Activated naive CD4-positive, alpha-beta T cell treated with anti-CD3 and anti-CD28 coated beads for 36 hours (primary cell): ENCODE results near the gene MDH1. TPM values are rescaled to one million over a fixed set of nuclear protein-coding genes. Genes with fewer than 3 reads are reported as not detected.
"Not testable (repeated sequence)": the region's sequence is repeated elsewhere in the genome, so short reads cannot be mapped to it uniquely, and the experiment has no call there.

Experiments used
- CTCF ChIA-PET: fragments of 350-600 bp; sonication (Branson Sonifier 250); formaldehyde crosslinking; loops from one replicate; lab custom pipeline; 2021; ENCODE audit warnings: antibody characterized with exemption; lab: Charles Lee
- DNase-seq: peaks from one replicate; pipeline ENCODE4 v3.0.0-alpha.2; 2020
- H3K27ac Mint-ChIP-seq: one replicate; pipeline ENCODE4 v1.8.0; 2021; ENCODE audit warnings: mild to moderate bottlenecking, mixed read lengths
- H3K27me3 Mint-ChIP-seq: one replicate; pipeline ENCODE4 v1.8.0; 2021; ENCODE audit warnings: low read depth, mixed read lengths
- H3K36me3 Mint-ChIP-seq: one replicate; pipeline ENCODE4 v1.8.0; 2021; ENCODE audit warnings: low read depth, mixed read lengths
- H3K4me1 Mint-ChIP-seq: one replicate; pipeline ENCODE4 v1.8.0; 2021; ENCODE audit warnings: low read depth, mixed read lengths
- H3K4me3 Mint-ChIP-seq: one replicate; pipeline ENCODE4 v1.8.0; 2021; ENCODE audit warnings: mild to moderate bottlenecking, moderate library complexity, mixed read lengths
- H3K9me3 Mint-ChIP-seq: one replicate; pipeline ENCODE4 v1.8.0; 2021; ENCODE audit warnings: mixed read lengths
- intact Hi-C: fragments of 100-400 bp; cut with micrococcal nuclease; formaldehyde crosslinking; loops from one replicate; pipeline ENCODE4 v1.15.1; 2023
- total RNA-seq, 2 experiments: library from RNA; stranded (reverse); gene quantifications; one replicate each; pipeline ENCODE4 v1.2.3, GENCODE V29; 2021

MDH1 gene
- total RNA-seq, 2 experiments from 2014 or later, result 269 to 275 TPM

DNA sequence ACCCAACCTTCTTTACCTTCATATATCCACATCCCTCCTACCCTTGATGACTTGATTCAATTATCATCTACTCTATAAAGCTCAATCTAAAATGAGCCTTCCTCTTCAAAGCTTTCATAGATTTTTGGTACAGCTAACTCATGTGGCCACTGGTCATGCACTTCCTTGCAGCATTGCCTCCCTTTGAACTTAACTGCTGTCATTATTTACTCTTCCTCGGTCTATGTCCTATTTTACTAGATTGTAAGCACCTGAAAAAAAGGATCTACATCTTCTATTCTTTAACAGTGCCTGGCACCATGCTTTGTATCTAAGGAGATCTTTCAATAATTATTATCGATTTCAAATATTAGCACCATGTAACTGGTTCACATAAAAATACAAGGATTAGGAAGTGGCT lies 30.6 kb downstream of the MDH1 start:
- Mint-ChIP-seq H3K27me3 (peaks cover 7% of the 10 kb centered on the region), H3K4me3 (no peak overlapping the region), H3K9me3 (no peaks in the 10 kb centered on the region), H3K36me3 (no peaks in the 10 kb centered on the region), H3K4me1 (no peaks in the 10 kb centered on the region), H3K27ac (no peak overlapping the region)
- DNase-seq, result no peak
- intact Hi-C loops, result no loop called here
- CTCF ChIA-PET, result no interaction called here

DNA sequence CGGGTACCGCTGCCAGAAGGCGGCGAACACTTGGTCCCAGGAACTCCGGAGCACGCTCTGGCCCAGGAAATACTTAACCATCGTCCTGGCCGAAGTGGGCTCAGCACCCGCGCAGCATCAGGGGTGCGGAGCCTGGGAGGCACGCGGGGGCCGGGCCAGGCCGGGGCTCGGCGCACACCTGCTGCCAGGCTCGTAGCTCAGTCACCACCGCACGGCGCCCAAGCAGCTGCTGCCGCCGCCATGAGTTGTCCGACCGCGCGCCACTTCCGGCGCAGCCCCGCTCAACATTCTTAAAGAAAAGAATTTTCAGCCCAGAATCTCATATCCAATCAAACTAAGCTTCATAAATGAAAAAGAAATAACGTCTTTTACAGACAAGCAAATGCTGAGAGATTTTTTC lies 34.0 kb downstream of the MDH1 start:
- H3K4me3 Mint-ChIP-seq, result no peak overlapping the region
- CTCF ChIA-PET, result no interaction called here

DNA sequence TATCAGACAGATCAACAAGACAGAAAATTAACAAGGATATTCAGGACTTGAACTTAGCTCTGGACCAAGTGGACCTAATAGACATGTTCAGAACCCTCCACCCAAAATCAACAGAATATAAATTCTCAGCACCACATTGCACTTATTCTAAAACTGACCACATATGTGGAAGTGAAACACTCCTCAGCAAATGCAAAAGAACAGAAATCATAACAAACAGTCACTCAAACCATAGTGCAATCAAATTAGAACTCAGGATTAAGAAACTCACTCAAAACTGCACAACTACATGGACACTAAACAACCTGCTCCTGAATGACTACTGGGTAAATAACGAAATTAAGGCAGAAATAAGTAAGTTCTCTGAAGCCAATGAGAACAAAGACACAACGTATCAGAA lies 35.0 kb downstream of the MDH1 start:
- H3K27ac Mint-ChIP-seq, DNase-seq, H3K9me3 Mint-ChIP-seq, intact Hi-C loops, H3K36me3 Mint-ChIP-seq, H3K4me1 Mint-ChIP-seq, H3K4me3 Mint-ChIP-seq: not testable (repeated sequence)
- H3K27me3 Mint-ChIP-seq, result peaks cover 10% of the 10 kb centered on the region
- CTCF ChIA-PET, result interaction anchor here (0.6 kb wide), 1 partner anchor 199 kb away, joined by 3 read pairs; no protein-coding TSS in a partner anchor

More for the DNA sequence above, 34.0 kb downstream of the MDH1 start:
- no peak for DNase-seq
- intact Hi-C loops, result no loop called here
- no peaks in the 10 kb centered on the region for H3K4me1 Mint-ChIP-seq
- H3K27me3 Mint-ChIP-seq, result peaks cover 10% of the 10 kb centered on the region
- no peaks in the 10 kb centered on the region for H3K36me3 Mint-ChIP-seq
- H3K27ac Mint-ChIP-seq, result no peak overlapping the region
- H3K9me3 Mint-ChIP-seq, result no peaks in the 10 kb centered on the region

DNA sequence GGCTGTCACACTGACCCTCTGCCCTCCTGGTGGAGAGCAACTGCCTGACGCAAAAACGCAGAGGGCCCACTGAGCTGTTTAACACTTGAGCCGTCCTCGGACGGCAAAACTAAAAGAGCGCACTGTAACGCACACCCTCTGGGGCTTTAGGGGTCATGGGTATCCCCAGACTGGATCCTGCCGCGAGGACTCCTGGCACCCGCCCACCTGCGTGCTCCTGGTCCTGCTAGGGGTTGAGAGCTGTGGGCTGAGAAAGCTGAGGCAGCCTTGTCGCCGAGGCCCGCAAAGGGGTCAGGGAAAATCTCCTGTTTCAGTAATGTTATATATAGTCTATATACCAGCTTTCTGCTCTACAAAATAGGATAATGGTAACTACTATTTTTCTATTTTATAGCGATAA lies 39.1 kb downstream of the MDH1 start:
- Mint-ChIP-seq H3K36me3 (no peaks in the 10 kb centered on the region), H3K27ac (no peak overlapping the region), H3K9me3 (peaks cover 13% of the 10 kb centered on the region), H3K27me3 (peaks cover 3% of the 10 kb centered on the region), H3K4me1 (no peaks in the 10 kb centered on the region), H3K4me3 (no peak overlapping the region)
- CTCF ChIA-PET, result interaction anchor here (0.6 kb wide), 1 partner anchor 274 kb away, joined by 3 read pairs; no protein-coding TSS in a partner anchor
- DNase-seq, result no peak
- intact Hi-C loops, result no loop called here

DNA sequence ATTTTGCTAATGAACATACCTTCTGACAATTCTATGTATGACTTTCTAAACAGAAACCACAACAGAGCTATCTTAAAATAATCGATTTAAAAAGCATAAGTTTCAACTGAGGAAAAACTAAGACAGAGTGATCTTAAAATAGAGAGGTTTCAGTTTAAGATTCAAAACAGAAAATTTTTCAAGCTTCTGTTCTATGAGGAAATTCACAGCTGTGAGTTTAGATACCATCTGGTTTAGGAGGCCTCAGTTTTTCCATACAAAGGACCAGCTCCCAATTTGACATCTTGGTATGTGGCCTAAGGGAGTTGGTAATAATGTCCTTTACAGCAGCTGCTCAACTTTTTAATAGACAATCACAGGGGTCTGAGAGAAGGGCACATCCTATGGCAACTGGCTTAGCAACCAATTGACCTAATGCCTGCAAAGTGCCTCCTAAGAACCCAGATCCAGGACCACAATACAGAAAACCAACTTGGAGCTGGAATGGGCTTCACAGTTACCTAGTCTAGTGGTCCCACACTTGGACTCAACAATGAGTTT lies 39.7 kb downstream of the MDH1 start:
- CTCF ChIA-PET, result interaction anchor here (0.6 kb wide), 1 partner anchor 273 kb away, joined by 3 read pairs; no protein-coding TSS in a partner anchor
- Mint-ChIP-seq H3K27ac (no peak overlapping the region), H3K36me3 (no peaks in the 10 kb centered on the region), H3K4me1 (no peaks in the 10 kb centered on the region), H3K9me3 (peaks cover 15% of the 10 kb centered on the region), H3K27me3 (peaks cover 3% of the 10 kb centered on the region), H3K4me3 (no peak overlapping the region)
- DNase-seq, result no peak
- intact Hi-C loops, result no loop called here

DNA sequence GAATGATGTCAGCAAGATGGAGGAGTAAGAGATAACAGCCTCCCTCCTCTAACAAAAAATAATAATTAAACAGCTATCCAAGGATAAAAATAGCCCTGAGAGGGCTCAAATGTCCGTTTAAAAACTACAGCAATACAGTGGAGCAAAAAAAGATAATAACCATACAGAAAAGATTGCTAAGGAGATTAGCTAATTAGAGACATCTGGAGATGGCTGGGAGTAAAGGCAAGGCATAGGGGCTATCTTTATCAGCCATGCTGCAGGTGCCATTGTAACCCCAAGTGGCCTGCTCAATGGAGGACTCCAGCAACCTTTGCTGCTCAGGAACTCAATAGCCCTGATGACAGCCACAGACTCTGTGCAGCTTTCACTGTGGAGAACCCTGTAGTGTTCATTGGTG lies 42.7 kb downstream of the MDH1 start:
- peaks cover 2% of the 10 kb centered on the region for H3K27me3 Mint-ChIP-seq
- no peaks in the 10 kb centered on the region for H3K36me3 Mint-ChIP-seq
- no peak overlapping the region for H3K4me3 Mint-ChIP-seq
- no peak overlapping the region for H3K27ac Mint-ChIP-seq
- no peaks in the 10 kb centered on the region for H3K4me1 Mint-ChIP-seq
- CTCF ChIA-PET, result interaction anchor here (0.7 kb wide), 1 partner anchor 13 kb away, joined by 3 read pairs; no protein-coding TSS in a partner anchor
- intact Hi-C loops, result no loop called here
- no peak for DNase-seq
- H3K9me3 Mint-ChIP-seq, result peaks cover 22% of the 10 kb centered on the region

DNA sequence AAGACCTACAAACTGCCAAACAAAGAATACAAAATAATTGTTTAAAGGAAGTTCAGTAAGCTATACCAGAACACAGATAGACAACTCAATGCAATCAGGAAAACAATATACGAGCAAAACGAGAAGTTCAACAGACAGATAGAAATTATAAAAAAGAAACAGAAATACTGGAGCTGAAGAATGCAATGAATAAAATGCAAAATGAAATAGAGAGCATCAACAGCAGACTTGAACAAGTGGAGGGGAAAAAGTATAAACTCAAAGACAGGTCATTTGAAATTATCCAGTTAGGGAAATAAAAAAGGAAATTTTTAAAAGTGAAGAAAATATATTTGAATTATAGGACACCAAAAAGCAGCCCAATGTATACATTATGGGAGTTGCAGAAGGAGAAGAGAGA lies 43.6 kb downstream of the MDH1 start:
- H3K27ac Mint-ChIP-seq, result no peak overlapping the region

DNA sequence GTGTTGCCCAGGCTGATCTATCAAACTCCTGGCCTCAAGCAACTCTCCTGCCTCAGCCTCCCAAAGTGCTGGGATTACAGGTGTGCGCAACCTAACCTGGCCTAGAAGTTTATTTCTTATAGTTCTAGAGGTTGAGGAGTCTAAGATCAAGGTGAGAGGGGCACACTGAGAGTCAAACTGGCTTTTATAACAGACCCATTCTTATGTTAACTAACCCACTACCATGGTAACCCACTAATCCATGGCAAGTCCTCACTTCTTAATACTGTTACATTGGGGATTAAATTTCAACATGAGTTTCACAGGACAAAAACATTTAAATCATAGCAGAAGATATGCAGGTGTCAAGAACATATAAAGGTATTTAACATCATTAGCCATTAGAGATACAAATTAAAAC lies 50.6 kb downstream of the MDH1 start:
- DNase-seq, result no peak
- CTCF ChIA-PET, result no interaction called here
- intact Hi-C loops, result no loop called here
- Mint-ChIP-seq H3K4me1 (no peaks in the 10 kb centered on the region), H3K4me3 (no peak overlapping the region), H3K9me3 (peaks cover 5% of the 10 kb centered on the region), H3K27ac (no peak overlapping the region), H3K27me3 (peaks cover 4% of the 10 kb centered on the region), H3K36me3 (no peaks in the 10 kb centered on the region)

More for the DNA sequence above, 43.6 kb downstream of the MDH1 start:
- no peaks in the 10 kb centered on the region for H3K4me1 Mint-ChIP-seq
- intact Hi-C loops, result no loop called here
- peaks cover 2% of the 10 kb centered on the region for H3K27me3 Mint-ChIP-seq
- DNase-seq, result no peak
- CTCF ChIA-PET, result no interaction called here
- peaks cover 22% of the 10 kb centered on the region for H3K9me3 Mint-ChIP-seq
- H3K36me3 Mint-ChIP-seq, result no peaks in the 10 kb centered on the region
- no peak overlapping the region for H3K4me3 Mint-ChIP-seq

DNA sequence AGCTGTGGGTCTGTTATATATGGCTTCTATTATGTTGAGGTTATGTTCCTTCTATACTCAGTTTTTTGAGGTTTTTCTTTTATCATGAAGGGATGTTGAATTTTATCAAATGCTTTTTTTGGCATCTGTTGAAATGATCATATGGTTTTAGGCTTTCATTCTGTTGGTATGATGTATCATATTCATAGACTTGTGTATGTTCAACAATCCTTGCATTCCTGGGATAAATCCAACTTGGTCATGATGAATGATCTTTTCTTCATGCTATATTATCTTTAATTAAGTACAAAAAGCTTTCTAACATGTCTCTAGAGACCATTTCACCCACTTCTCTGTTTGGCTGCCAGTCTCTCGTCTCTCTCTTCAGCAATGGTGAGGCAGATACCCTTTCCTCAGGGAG lies 54.2 kb downstream of the MDH1 start:
- H3K27ac Mint-ChIP-seq, result no peak overlapping the region
- intact Hi-C loops, result no loop called here
- H3K9me3 Mint-ChIP-seq, result no peaks in the 10 kb centered on the region
- DNase-seq, result no peak
- no peak overlapping the region for H3K4me3 Mint-ChIP-seq
- peaks cover 8% of the 10 kb centered on the region for H3K27me3 Mint-ChIP-seq
- CTCF ChIA-PET, result no interaction called here
- no peaks in the 10 kb centered on the region for H3K36me3 Mint-ChIP-seq
- no peaks in the 10 kb centered on the region for H3K4me1 Mint-ChIP-seq

DNA sequence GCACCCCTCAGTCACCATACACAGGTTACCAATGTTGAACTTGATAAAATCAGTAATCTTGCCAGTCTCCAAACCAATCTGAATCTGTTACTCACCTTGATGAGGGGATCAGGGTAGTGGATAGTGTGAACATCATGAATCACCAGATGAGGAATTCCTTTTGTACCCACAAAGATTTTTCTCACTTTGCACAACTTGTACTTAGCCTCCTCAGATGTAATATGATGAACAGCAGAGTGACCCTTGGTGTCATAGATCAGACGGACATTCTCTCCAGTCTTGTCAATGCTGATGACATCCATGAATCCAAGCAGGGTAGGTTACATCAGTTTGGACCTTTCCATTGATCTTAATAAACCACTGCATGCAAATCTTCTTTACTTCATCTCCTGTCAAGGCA lies 54.7 kb downstream of the MDH1 start:
- H3K36me3 Mint-ChIP-seq, result no peaks in the 10 kb centered on the region
- H3K9me3 Mint-ChIP-seq, result no peaks in the 10 kb centered on the region
- no peak overlapping the region for H3K4me3 Mint-ChIP-seq
- H3K27ac Mint-ChIP-seq, result no peak overlapping the region
- CTCF ChIA-PET, result no interaction called here
- peaks cover 8% of the 10 kb centered on the region for H3K27me3 Mint-ChIP-seq
- intact Hi-C loops, result no loop called here
- H3K4me1 Mint-ChIP-seq, result no peaks in the 10 kb centered on the region
- no peak for DNase-seq

DNA sequence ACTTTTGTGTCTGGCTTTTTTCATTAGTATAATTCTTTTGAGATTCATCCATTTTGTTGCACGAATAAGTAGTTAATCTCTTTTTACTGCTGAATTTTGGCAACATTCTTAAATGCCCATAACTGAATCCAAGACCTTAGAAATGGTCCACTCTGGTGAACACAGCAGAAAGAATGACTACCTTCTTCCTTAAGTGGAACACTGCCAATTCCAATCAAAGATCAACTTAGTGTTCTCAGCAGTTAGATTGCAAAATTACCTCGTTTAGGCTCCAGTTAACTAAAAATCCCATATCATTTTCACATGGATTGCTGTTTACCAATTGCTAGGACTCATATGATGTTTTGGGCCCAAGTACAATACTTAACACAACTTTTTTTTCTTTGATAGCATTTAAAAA lies 59.9 kb downstream of the MDH1 start:
- no peak for DNase-seq
- no peaks in the 10 kb centered on the region for H3K4me1 Mint-ChIP-seq
- no peak overlapping the region for H3K27ac Mint-ChIP-seq
- H3K9me3 Mint-ChIP-seq, result no peaks in the 10 kb centered on the region
- intact Hi-C loops, result no loop called here
- peaks cover 9% of the 10 kb centered on the region for H3K27me3 Mint-ChIP-seq
- no peak overlapping the region for H3K4me3 Mint-ChIP-seq
- CTCF ChIA-PET, result no interaction called here
- H3K36me3 Mint-ChIP-seq, result no peaks in the 10 kb centered on the region

DNA sequence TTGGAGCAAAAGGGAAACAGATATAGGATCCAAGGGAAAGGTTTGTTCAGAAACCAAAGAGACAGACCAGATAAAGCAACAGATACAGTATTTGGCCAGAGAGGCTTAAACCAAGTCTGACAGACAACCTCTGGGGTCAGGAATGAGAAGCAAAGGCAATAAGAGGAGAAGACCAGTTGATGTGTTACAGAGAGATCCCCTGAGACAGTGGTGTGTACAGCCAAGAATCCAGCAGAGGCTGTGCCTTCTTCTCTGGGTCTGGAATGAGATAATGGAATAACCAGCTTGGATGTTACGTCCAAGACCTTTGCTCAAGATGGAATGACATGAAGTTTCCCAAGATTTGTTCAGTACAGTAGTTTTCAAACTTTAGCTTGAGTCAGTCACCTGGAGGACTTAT lies 61.1 kb downstream of the MDH1 start:
- Mint-ChIP-seq H3K4me3 (no peak overlapping the region), H3K27me3 (peaks cover 9% of the 10 kb centered on the region), H3K36me3 (no peaks in the 10 kb centered on the region), H3K9me3 (no peaks in the 10 kb centered on the region), H3K27ac (no peak overlapping the region), H3K4me1 (no peaks in the 10 kb centered on the region)
- intact Hi-C loops, result no loop called here
- DNase-seq, result no peak
- CTCF ChIA-PET, result interaction anchor here (0.6 kb wide), 1 partner anchor 1520 kb away, joined by 6 read pairs; no protein-coding TSS in a partner anchor

DNA sequence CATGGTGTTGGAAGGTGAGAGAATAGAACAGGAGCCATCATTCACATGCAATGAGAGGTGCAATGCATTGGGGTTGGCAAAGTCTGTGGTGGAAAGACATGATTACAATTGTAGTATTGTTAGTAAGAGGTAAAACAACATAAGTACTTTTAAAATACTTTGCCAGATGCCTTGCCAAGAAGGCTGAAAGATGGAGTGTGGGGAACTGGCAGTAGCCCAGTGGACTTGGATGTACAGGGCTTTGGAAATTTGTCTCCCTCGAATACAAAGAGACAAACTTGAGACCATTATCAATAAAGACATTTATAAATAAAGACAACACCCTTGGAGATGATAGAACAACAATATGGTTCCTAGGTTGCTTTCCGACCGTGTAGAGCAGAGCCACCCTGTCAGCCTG lies 62.0 kb downstream of the MDH1 start:
- Mint-ChIP-seq H3K4me1 (peaks cover 1% of the 10 kb centered on the region), H3K27ac (no peak overlapping the region), H3K36me3 (no peaks in the 10 kb centered on the region), H3K4me3 (no peak overlapping the region), H3K9me3 (no peaks in the 10 kb centered on the region), H3K27me3 (peaks cover 7% of the 10 kb centered on the region)
- no peak for DNase-seq
- intact Hi-C loops, result no loop called here
- CTCF ChIA-PET, result no interaction called here
